Fibroblast of the aortic adventitia (primary cell): ENCODE data around the gene MYO7A. TPM values are rescaled to one million over a fixed set of nuclear protein-coding genes. Genes with fewer than 3 reads are reported as not detected.

ENCODE experiments used
- DNase-seq: peaks from one replicate; pipeline ENCODE4 v3.0.0-alpha.2; 2010; ENCODE audit warnings: low read depth
- H3K4me3 ChIP-seq: 2 replicates; pipeline ENCODE4 v1.5.1; 2011; ENCODE audit warnings: low read depth, mild to moderate bottlenecking, control low read depth, low read length, moderate library complexity
- CTCF ChIP-seq: IDR thresholded peaks from 2 replicates; pipeline ENCODE4 v1.5.1; 2011; ENCODE audit warnings: mild to moderate bottlenecking, low read length, control low read depth, inconsistent platforms; ENCODE audit not compliant: insufficient read depth
- total RNA-seq: library from RNA; depleted of rRNA; stranded (reverse); fragments of >200 nt; gene quantifications from 2 replicates; pipeline ENCODE4 v1.2.3, GENCODE V29; 2012; ENCODE audit warnings: low replicate concordance

The MYO7A gene
- total RNA-seq, 1 donor, result 0.45 TPM

- TF ChIP-seq CTCF, result no peak
- no peak for DNase-seq
- no peak overlapping the region for H3K4me3 ChIP-seq
Observed at GRCh38 chr11:77223797-77224196, 95.8 kb downstream of the MYO7A start.

- no peak overlapping the region for H3K4me3 ChIP-seq
- TF ChIP-seq CTCF, result no peak
- no peak for DNase-seq
Observed at GRCh38 chr11:77230878-77231605, 103.0 kb downstream of the MYO7A start.

- no peak overlapping the region for H3K4me3 ChIP-seq
- no peak for DNase-seq
- TF ChIP-seq CTCF, result no peak
Observed at GRCh38 chr11:77231800-77232199, 103.8 kb downstream of the MYO7A start.

GRCh38 chr11:77232242-77232641, 104.2 kb downstream of the MYO7A start:
- H3K4me3 ChIP-seq, result no peak overlapping the region
- TF ChIP-seq CTCF, result no peak
- no peak for DNase-seq

- H3K4me3 ChIP-seq, result no peak overlapping the region
- DNase-seq, result no peak
- no peak for TF ChIP-seq CTCF
Observed at GRCh38 chr11:77233011-77233410, 105.0 kb downstream of the MYO7A start.

- peak; percentile 3 for DNase-seq
- no peak for TF ChIP-seq CTCF
- no peak overlapping the region for H3K4me3 ChIP-seq
Observed at GRCh38 chr11:77236901-77237300, 108.9 kb downstream of the MYO7A start.

GRCh38 chr11:77244277-77245027, 116.4 kb downstream of the MYO7A start:
- no peak overlapping the region for H3K4me3 ChIP-seq
- TF ChIP-seq CTCF, result no peak
- DNase-seq, result peak; percentile 90
